Neural progenitor cell (in vitro differentiated cells): ENCODE measurements around the gene TBX21. TPM values are rescaled to one million over a fixed set of nuclear protein-coding genes. Genes with fewer than 3 reads are reported as not detected.

Experiments used
- DNase-seq: peaks from one replicate; pipeline ENCODE4 v3.0.0-alpha.2; 2016; ENCODE audit warnings: low spot score
- H2AFZ ChIP-seq: fragments of 200-600 bp; sonication (generic); replicated peaks from 2 replicates; pipeline ENCODE4 v1.6.1; 2016; ENCODE audit warnings: antibody characterized with exemption
- H3F3A ChIP-seq: fragments of 200-600 bp; sonication (generic); 2 replicates; pipeline ENCODE4 v1.6.1; 2016; ENCODE audit warnings: antibody characterized with exemption, low read depth
- H3K27ac ChIP-seq: fragments of 200-600 bp; sonication (generic); 2 replicates; pipeline ENCODE4 v1.5.1; 2016; ENCODE audit warnings: mild to moderate bottlenecking
- H3K27me3 ChIP-seq: fragments of 200-600 bp; sonication (generic); 2 replicates; pipeline ENCODE4 v1.6.1; 2016; ENCODE audit warnings: mild to moderate bottlenecking, moderate library complexity
- H3K36me3 ChIP-seq: fragments of 200-600 bp; sonication (generic); 2 replicates; pipeline ENCODE4 v1.5.1; 2016
- H3K4me1 ChIP-seq: fragments of 200-600 bp; sonication (generic); 2 replicates; pipeline ENCODE4 v1.6.1; 2016; ENCODE audit warnings: mixed run types
- H3K4me2 ChIP-seq: fragments of 200-600 bp; sonication (generic); 2 replicates; pipeline ENCODE4 v1.6.1; 2016
- H3K4me3 ChIP-seq: fragments of 200-600 bp; sonication (generic); 2 replicates; pipeline ENCODE4 v1.5.1; 2016
- H3K79me2 ChIP-seq: fragments of 200-600 bp; sonication (generic); 2 replicates; pipeline ENCODE4 v1.6.1; 2016; ENCODE audit warnings: low read depth
- H3K9ac ChIP-seq: fragments of 200-600 bp; sonication (generic); 2 replicates; pipeline ENCODE4 v1.6.1; 2016
- H3K9me3 ChIP-seq: fragments of 200-600 bp; sonication (generic); 2 replicates; pipeline ENCODE4 v1.5.1; 2016; ENCODE audit warnings: low read depth
- H4K20me1 ChIP-seq: fragments of 200-600 bp; sonication (generic); 2 replicates; pipeline ENCODE4 v1.6.1; 2016; ENCODE audit warnings: low read depth
- H3K27ac Mint-ChIP-seq: 3 replicates; pipeline ENCODE4 v1.8.0; 2021; ENCODE audit warnings: mixed read lengths
- H3K27me3 Mint-ChIP-seq: 2 replicates; pipeline ENCODE4 v1.8.0; 2022; ENCODE audit warnings: low read depth, mild to moderate bottlenecking, inconsistent platforms, moderate library complexity, mixed read lengths; ENCODE audit not compliant: insufficient read depth
- H3K36me3 Mint-ChIP-seq: 3 replicates; pipeline ENCODE4 v1.8.0; 2021; ENCODE audit warnings: mixed read lengths
- H3K4me1 Mint-ChIP-seq: 3 replicates; pipeline ENCODE4 v1.8.0; 2021; ENCODE audit warnings: mixed read lengths
- H3K4me3 Mint-ChIP-seq: 3 replicates; pipeline ENCODE4 v1.8.0; 2021; ENCODE audit warnings: mild to moderate bottlenecking, moderate library complexity, mixed read lengths
- H3K9me3 Mint-ChIP-seq: 3 replicates; pipeline ENCODE4 v1.8.0; 2020; ENCODE audit warnings: mixed read lengths
- CTCF ChIP-seq: fragments of 200-600 bp; sonication (generic); IDR thresholded peaks from 2 replicates; pipeline ENCODE4 v1.5.1; 2017; ENCODE audit warnings: antibody characterized with exemption, mild to moderate bottlenecking
- EZH2 ChIP-seq: fragments of 200-600 bp; sonication (generic); IDR thresholded peaks from 2 replicates; pipeline ENCODE4 v1.6.1; 2017; ENCODE audit warnings: antibody characterized with exemption, mild to moderate bottlenecking, moderate library complexity
- EZH2phosphoT487 ChIP-seq: fragments of 200-600 bp; sonication (generic); IDR thresholded peaks from 2 replicates; pipeline ENCODE4 v1.6.1; 2017; ENCODE audit warnings: antibody characterized with exemption
- total RNA-seq: library from RNA; depleted of rRNA; stranded (reverse); fragments of >200 nt; gene quantifications from 2 replicates; pipeline ENCODE4 v1.2.3, GENCODE V29; 2015; ENCODE audit warnings: low replicate concordance

TBX21 gene
- total RNA-seq, 1 donor from 2014 or later = not detected

DNA sequence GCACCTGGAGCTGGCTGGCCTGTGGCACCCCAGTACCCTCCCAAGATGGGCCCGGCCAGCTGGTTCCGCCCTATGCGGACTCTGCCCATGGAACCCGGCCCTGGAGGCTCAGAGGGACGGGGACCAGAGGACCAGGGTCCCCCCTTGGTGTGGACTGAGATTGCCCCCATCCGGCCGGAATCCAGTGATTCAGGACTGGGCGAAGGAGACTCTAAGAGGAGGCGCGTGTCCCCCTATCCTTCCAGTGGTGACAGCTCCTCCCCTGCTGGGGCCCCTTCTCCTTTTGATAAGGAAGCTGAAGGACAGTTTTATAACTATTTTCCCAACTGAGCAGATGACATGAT, 12.0 kb downstream of the TBX21 start:
- H4K20me1 ChIP-seq = no peaks in the 10 kb centered on the region
- Mint-ChIP-seq H3K36me3 (no peaks in the 10 kb centered on the region), H3K4me1 (no peaks in the 10 kb centered on the region), H3K27ac (no peak overlapping the region), H3K27me3 (peaks cover 15% of the 10 kb centered on the region), H3K9me3 (no peaks in the 10 kb centered on the region), H3K4me3 (no peak overlapping the region)
- H3K79me2 ChIP-seq = no peaks in the 10 kb centered on the region
- H2AFZ ChIP-seq = no peak overlapping the region
- no peak for DNase-seq
- H3K4me1 ChIP-seq = no peaks in the 10 kb centered on the region
- no peak overlapping the region for H3K4me3 ChIP-seq
- no peaks in the 10 kb centered on the region for H3F3A ChIP-seq
- H3K9me3 ChIP-seq = no peaks in the 10 kb centered on the region
- no peak for TF ChIP-seq EZH2
- no peak for TF ChIP-seq CTCF
- no peak for TF ChIP-seq EZH2phosphoT487
- no peaks in the 10 kb centered on the region for H3K36me3 ChIP-seq
- H3K27me3 ChIP-seq = peaks cover 36% of the 10 kb centered on the region
- H3K4me2 ChIP-seq = no peak overlapping the region
- H3K9ac ChIP-seq = no peak overlapping the region
- no peak overlapping the region for H3K27ac ChIP-seq

DNA sequence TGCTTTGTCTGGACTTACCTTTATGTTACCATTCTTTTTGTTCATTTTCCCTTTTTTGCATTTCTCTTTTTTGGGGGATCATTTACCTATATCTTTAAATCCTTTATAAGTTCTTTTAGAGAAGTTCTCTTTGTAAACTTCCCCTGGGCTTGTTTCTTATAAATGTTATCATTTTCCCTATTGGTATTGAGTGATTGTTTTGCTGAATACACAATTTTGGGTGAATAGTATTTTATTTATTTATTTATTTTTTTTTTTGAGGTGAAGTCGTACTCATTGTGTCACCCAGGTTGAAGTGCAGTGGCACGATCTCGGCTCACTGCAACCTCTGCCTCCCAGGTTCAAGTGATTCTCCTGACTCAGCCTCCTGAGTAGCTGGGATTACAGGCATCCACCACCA, 18.4 kb downstream of the TBX21 start:
- TF ChIP-seq EZH2 (no peak), EZH2phosphoT487 (no peak), CTCF (no peak)

DNA sequence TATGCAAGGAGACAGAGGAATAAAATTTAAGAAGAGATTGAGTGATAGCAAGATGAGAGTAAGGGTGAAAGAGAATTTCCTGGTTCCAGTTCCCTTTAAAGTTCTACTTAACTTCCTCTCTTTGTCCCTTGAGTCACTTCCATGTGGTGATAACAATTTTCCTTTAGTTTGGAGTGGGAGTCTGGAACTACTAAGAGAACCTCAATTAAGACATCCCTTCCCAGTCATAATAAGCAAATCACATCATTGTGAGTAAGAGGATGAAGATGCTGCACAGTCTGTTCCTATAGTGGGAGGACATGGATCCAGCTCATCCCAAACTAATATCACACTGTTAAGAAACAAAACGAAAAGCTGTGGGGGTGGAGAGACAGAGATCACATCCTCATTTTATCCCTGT, 24.4 kb downstream of the TBX21 start:
- Histone ChIP-seq H3K79me2 (no peaks in the 10 kb centered on the region), H3K36me3 (no peaks in the 10 kb centered on the region), H3K4me2 (no peak overlapping the region), H3K9me3 (no peaks in the 10 kb centered on the region), H3K4me1 (no peaks in the 10 kb centered on the region), H3K9ac (no peak overlapping the region), H3K27me3 (peaks cover 56% of the 10 kb centered on the region), H4K20me1 (no peaks in the 10 kb centered on the region), H3K4me3 (no peak overlapping the region), H2AFZ (no peak overlapping the region), H3K27ac (no peak overlapping the region), H3F3A (no peaks in the 10 kb centered on the region)
- H3K27ac Mint-ChIP-seq = no peak overlapping the region
- peaks cover 12% of the 10 kb centered on the region for H3K27me3 Mint-ChIP-seq
- H3K4me1 Mint-ChIP-seq = no peaks in the 10 kb centered on the region
- H3K36me3 Mint-ChIP-seq = no peaks in the 10 kb centered on the region
- DNase-seq = no peak
- H3K4me3 Mint-ChIP-seq = no peak overlapping the region
- TF ChIP-seq EZH2phosphoT487 = no peak
- TF ChIP-seq EZH2 = no peak
- no peak for TF ChIP-seq CTCF
- peaks cover 7% of the 10 kb centered on the region for H3K9me3 Mint-ChIP-seq

More for the DNA sequence above, 18.4 kb downstream of the TBX21 start:
- Histone ChIP-seq H4K20me1 (no peaks in the 10 kb centered on the region), H3K27me3 (peaks cover 47% of the 10 kb centered on the region), H3K4me1 (no peaks in the 10 kb centered on the region), H3F3A (no peaks in the 10 kb centered on the region), H3K79me2 (no peaks in the 10 kb centered on the region), H2AFZ (no peak overlapping the region), H3K4me3 (no peak overlapping the region), H3K27ac (no peak overlapping the region), H3K4me2 (no peak overlapping the region), H3K9me3 (no peaks in the 10 kb centered on the region), H3K9ac (no peak overlapping the region), H3K36me3 (no peaks in the 10 kb centered on the region)
- H3K27ac Mint-ChIP-seq = no peak overlapping the region
- peaks cover 5% of the 10 kb centered on the region for H3K9me3 Mint-ChIP-seq
- peaks cover 7% of the 10 kb centered on the region for H3K27me3 Mint-ChIP-seq
- H3K36me3 Mint-ChIP-seq = no peaks in the 10 kb centered on the region
- no peak for DNase-seq
- H3K4me1 Mint-ChIP-seq = no peaks in the 10 kb centered on the region
- no peak overlapping the region for H3K4me3 Mint-ChIP-seq
